GM21423 (cell line): ENCODE data around the gene CDIPT.
"Not testable (repeated sequence)": the region's sequence is repeated elsewhere in the genome, so short reads cannot be mapped to it uniquely, and the experiment has no call there.

Experiments
- ATAC-seq: cut with Tn5 transposase; IDR thresholded peaks from one replicate; pipeline ENCODE4 v1.9.1; 2021; ENCODE audit warnings: mild to moderate bottlenecking, moderate library complexity; ENCODE audit not compliant: unreplicated experiment

CDIPT gene

DNA sequence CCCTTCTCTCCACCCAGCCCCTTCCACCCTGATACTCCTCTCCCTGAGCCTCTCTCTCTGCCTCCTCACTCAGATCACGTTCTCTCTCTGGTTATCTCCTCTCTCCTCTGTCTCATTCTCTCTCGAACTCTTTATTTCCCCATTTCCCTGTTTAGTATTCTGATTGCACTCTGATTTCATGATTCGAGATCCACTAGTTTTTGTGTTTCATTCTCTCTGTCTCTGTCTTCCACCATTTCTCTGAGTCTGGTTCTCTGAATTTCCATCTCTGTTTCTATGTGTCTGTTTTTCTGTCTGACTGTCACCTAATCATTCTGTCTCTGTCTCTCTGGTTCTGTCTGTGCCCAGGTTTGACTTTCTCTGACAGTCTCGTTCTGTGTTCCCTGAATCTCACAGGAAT, 34.3 kb upstream of the CDIPT start:
- no peak for ATAC-seq

DNA sequence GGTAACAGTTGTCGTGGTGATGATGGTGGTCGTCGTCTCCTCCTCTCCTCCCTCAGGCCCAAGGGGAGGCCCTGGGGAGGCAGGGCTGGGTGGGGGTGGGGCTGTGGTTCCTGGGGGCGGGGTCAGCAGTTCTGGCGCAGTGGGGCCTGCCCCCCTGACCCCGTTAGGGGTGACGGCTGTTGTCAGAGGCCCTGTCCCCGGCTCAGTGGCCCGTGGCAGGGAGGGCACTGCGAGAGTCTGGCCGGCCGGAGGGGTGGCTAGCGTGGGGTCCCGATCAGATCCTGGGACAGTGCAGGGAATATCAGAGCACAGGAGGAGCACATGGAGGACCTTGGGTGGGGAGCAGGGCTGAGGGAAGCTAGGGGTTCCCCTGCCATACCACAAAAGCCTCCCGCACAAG, 33.8 kb upstream of the CDIPT start:
- ATAC-seq: no peak

DNA sequence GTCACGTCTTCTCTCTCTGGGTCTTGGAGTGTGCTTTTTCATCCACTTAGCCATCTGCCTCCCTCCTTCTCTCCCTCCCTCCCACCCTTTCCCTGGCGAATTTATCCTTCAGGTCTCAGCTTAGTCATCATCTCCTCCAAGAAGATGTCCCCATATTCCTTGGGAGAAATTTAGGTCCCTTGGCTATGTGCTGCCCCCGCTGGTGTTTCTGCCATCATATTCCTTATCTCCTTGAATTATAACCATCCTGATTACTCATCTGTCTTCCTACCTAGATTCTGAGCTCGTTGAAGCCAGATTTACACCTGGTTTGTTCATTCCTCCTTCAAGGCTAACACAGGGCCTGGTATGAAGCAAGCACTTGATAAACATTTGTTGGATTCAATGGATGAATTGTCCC, 31.3 kb upstream of the CDIPT start:
- no peak for ATAC-seq

- no peak for ATAC-seq
Observed at GRCh38 chr16:29893553-29893952, 30.5 kb upstream of the CDIPT start.

- no peak for ATAC-seq
Observed at GRCh38 chr16:29892458-29892813, 29.4 kb upstream of the CDIPT start.

DNA sequence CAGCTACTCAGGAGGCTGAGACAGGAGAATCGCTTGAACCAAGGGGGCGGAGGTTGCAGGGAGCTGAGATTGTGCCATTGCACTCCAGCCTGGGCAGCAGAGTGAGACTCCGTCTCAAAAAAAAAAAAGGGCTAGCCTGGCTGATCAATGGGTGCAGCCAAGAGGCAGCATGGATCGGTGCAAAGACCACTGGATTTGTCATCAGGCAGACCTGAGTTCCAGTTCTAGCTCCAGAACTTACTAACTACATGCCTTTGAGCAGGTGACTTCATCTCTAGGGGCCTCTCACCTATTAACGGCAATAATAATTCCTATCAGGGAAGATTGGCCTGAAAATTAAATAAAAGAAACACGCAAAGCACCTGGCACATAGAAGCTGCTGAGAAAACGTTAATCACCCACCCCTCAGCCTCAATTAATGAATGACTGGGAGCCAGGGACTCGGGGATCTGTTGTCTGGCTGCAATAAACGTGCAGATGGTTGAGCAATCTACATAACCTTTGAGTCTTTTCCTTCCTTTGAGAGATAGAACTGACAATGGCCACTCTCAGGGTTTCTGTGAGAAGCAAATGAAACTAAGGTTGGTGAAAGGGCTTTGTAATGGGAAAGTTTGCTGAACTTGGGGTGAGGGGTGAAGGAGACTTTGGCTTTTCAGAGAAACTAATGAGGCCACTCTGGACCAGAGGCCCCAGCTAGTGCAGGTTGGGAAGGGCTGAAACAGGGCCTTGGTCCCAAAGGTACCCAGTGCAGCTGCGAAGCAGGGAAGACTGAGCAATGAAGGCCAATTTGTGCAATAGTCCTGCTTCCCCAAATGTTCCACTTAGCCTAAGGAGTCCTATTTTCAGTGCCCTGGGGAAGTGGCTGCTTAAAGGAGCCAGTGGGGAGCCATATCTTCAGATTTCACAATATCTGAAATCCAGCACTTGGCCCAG, 28.8 kb upstream of the CDIPT start:
- ATAC-seq: no peak

GRCh38 chr16:29889372-29889771, 26.3 kb upstream of the CDIPT start:
- ATAC-seq: not testable (repeated sequence)

DNA sequence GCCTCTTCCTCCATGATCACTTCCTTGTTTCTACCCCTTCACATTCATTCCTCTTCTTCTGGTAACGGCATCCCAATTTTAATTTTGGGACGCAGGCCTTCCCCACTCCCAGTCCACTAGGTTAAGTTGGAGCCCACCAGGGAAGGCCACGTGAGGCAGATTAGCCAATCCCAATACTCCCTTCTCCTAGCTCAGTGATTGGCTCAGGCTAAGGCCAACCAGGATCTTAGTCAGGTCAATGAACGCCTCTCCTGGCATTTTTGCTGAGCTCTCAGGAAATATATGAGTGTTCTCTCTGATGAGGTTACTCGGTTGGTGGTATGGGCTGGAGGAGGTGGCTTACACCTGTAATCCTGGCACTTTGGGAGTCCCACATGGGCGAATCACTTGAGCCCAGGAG, 21.0 kb upstream of the CDIPT start:
- no peak for ATAC-seq

- no peak for ATAC-seq
Observed at GRCh38 chr16:29881050-29881449, 18.0 kb upstream of the CDIPT start.

- no peak for ATAC-seq
Observed at GRCh38 chr16:29878172-29878571, 15.1 kb upstream of the CDIPT start.

GRCh38 chr16:29877266-29877961, 14.4 kb upstream of the CDIPT start:
- ATAC-seq: no peak

DNA sequence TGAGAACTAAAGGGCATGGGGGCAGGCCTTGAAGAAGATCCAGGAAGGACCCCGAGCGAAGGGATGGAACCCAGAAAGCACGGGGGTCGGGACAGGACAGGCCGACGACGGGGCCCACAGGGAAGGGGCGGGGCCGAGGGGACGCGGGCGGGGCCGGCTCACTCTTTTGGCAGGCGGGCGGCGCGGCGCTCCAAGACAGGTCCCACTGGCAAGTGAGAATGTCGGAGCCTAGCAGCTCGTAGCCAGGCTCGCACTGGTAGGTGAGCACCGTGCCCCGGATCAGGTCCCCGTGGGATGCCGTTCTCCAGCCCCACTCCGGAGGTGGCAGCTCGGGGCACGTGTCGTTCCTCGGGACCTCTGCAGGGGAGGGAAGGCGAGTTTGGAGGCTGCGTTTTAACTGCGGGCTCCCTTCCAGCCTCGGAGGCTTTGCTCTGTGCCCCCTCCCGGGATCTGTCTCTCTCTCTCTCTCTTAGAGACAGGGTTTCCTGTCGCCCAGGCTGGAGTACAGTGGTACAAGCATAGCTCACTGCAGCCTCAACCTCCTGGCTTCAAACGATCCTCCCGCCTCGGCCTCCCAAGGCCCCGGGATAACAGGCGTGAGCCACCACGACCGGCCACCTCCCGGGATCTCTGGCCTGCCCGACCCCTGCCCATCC, 13.7 kb upstream of the CDIPT start:
- ATAC-seq: no peak

DNA sequence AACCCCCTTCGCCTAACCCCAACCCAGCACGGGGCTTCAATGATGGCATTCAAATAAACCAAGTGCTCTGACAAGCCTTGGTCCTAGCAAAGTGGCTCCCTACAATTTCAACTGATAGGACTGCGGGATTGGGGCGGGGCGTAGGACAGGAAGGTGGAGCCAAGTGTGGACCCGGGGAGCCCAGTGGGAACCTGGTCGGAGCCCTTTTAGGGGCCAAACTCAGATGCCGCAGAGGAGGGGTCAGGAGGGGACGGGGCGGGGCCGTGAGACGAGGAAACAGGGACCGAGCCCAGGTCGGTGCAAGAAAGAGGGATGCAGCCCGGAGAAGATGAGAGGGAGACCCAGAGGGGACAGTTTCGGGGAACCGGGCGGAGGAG, 13.2 kb upstream of the CDIPT start:
- ATAC-seq: no peak

- ATAC-seq: no peak
Observed at GRCh38 chr16:29875206-29875605, 12.2 kb upstream of the CDIPT start.

DNA sequence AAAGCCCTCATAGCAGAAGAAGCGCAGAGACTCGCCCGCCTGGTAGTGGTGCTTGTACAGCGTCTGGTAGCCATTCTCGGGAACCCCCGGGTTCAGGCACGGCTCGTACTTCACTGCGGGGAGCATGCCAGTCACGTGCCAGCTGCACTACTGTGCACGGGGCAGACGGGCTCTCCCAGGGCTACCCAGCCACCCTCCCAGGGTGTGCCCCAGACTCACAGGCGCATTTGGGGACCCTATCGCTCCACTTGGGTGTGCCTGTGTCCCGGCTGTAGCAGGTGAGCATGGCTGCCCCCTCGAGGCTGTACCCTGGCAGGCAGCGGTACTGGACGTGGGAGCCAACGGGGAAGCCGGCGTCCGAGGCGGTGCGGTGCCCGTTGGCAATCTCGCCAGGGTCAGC, 10.3 kb upstream of the CDIPT start:
- no peak for ATAC-seq

GRCh38 chr16:29871822-29872546, 9.0 kb upstream of the CDIPT start:
- no peak for ATAC-seq

DNA sequence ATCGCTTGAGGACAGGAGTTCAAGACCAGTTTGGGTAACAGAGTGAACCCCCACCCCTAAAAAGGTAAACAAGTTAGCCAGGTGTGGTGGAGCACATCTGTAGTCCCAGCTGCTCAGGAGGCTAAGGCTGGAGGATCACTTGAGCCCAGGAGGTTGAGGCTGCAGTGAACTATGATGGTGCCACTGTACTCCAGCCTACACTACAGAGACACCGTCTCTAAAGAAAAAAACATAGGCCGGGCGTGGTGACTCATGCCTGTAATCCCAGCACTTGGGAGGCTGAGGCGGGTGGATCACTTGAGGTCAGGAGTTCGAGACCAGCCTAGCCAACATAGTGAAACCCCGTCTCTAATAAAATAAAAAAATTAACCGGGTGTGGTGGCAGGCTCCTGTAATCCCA, 6.0 kb upstream of the CDIPT start:
- not testable (repeated sequence) for ATAC-seq

DNA sequence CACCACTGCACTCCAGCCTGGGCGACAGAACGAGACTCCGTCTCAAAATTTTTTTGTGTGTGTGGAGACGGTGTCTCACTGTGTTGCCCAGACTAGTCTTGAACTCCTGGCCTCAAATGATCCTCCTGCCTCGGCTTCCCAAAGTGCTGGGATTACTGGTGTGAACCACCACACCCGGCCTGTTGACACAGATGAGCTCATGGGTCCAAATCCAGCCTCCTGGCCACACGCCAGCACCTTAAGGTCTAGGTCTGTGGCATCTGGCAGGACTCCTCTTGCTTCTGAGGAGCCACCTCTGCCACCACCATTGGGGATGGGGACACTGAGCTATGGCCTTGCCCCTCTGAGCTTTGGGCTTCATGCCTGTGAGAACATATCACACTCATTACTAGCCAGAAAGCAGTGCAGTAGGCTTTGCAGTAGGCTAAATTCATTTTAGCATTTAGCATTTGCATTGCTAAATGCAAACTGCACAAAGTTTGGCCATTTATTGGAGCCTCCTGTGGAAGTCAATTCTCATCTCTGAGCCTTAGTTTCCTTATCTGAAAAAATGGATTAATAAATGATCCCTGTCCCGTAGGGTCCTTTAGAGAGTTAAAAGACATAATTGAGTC, 5.5 kb upstream of the CDIPT start:
- ATAC-seq: no peak

DNA sequence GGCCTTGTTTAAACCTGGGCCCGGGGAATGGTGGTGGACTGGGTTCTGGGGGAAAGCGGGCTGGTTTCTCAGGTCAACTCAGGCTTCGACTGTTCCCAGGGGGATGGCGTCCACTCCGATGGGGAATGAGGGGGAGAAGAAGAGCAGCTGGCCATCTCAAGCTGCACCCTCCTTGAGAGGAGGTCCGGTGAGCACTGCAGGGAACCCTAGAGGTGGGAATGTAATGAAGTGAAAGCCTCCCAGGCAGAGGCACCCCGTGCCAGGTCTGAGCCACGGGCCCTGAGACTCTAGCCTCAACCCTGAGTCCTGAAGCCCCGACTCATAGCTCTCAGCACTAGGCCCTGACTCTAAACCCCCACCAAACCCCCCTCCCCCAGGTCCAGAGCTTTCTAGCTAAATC, 1.2 kb upstream of the CDIPT start:
- ATAC-seq: no peak

DNA sequence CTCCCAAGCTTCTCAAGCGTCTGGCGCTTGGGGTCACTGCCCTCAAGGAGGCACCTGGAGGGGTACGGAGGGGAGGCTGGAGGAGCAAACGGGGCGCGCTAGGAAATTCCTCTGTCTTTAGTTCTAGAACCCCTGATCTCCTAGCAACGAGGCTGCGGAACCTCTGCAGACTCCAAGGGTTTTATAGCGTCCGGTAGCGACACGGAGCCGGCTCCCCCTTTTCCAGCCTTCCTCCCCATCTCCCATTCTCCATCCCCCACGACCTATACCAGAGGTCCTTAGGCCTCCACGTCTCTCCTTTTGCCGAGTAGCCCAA, 601 bp upstream of the CDIPT start:
- no peak for ATAC-seq

GRCh38 chr16:29862383-29862883, 593 bp downstream of the CDIPT start:
- ATAC-seq: peak; percentile 4
